Heart left ventricle (tissue), 13 donors: ENCODE data around the gene AFF3.

ENCODE experiments used
- CTCF ChIP-seq, 12 donors: fragments of 200-600 bp; sonication (generic) in 4 of 12; IDR thresholded peaks; one replicate each; pipeline versions ENCODE4 v1.5.0 to v1.8.0; 2018 to 2022; ENCODE audit warnings: antibody characterized with exemption in 12 of 12, mild to moderate bottlenecking in 5 of 12
- POLR2A ChIP-seq, 2 donors: fragments of 450-650 bp; IDR thresholded peaks; one replicate each; pipeline ENCODE4 v1.6.1; 2017; ENCODE audit warnings: antibody characterized with exemption in 2 of 2, mild to moderate bottlenecking in 2 of 2, moderate library complexity in 2 of 2
- donor health status: ischemic (EF 13 %, LVEDD 7.1; RV severe dilation, severe dysfunction).
- donor health status: DM: no; HTN: yes; CAD: no.
- donor health status: DM: no; HTN: no; CAD: no.
- donor health status: ischemic (EF 25% LVEDD 6.9; RV normal size, moderate dysfunction).
- donor health status: ischemic (EF 25% LVEDD 5.7; RV mildly dilated, moderate dysfunction).
- donor health status: ischemic (EF 35%, LVEDD 5.7; RV mildly dilated, moderate dysfunction).
- donor health status: nonischemic (EF 11% LVEDD 7.7; RV severe dilation, severe dysfunction).
- donor health status: DM: yes; HTN: yes; CAD: no.
- donor health status: PGD.
- donor health status: ischemic (EF 29% LVEDD 5.4; RV normal size, mild dysfunction).
- donor health status: nonischemic (EF 23%, LVEDD 6.1; RV moderate dilation, normal function).

- TF ChIP-seq CTCF (IDR thresholded peaks at IDR 0.05) (no peak), POLR2A (IDR thresholded peaks at IDR 0.05) (no peak)
Measured at GRCh38 chr2:99682275-99683060, 459.9 kb downstream of the AFF3 start.
